Activated effector memory CD4-positive, alpha-beta T cell treated with Interleukin-2 at 50 U/mL for 16 hours (primary cell): ENCODE measurements around the gene BICC1.

Experiments
- DNase-seq: peaks from one replicate; pipeline ENCODE4 v3.0.0-alpha.2; 2020

Gene BICC1

GRCh38 chr10:58714409-58714808, 201.7 kb downstream of the BICC1 start:
- no peak for DNase-seq

GRCh38 chr10:58715061-58715460, 202.4 kb downstream of the BICC1 start:
- no peak for DNase-seq

DNA sequence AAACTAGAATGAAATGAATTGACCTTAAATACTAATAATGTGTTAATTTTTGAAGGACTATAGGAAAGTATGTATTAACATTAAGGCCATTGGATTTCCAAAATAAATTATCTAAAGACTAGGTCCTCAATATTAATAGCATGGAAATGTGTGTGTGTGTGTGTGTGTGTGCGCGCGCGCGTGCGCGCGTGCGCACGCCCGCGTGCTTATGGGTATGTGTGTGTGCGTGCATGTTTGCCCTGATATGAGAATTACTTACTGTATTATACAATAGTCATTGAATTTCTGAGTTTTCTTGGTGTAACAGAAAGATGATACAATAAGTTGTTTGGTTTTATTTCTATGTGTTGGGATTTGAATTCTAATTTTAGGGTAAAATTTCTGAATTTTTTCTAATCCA, 205.9 kb downstream of the BICC1 start:
- DNase-seq = no peak

DNA sequence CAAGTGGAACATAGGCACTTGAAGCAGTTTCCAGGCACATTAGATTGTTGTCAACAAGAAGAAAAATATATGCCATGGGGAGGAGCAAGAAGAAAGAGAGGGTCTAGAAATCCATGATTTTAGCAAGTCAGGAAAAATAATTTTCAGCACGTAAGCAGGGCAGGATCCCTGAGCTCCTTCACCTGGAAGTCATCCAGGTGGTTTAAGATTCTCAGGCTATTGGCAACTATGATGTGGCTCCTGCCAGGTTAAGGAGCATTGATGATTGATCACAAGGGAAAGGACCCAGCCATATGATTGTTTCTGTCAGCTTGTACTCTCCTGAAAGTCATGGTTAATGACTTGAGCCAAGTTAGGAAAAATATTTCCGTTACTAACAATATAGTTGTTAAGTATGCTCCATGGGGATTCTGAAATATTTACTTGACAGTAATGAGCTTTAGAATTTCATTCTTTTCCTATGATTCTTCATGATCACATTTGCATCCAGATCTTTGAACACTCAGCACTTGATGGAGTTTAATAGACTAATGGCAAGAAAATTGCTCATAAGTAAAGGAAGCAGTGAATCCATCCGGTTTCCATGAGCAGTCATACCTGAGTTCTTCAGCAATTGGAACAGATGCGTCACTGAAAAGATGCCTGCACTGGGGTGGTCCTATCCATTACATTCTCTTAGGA, 209.1 kb downstream of the BICC1 start:
- DNase-seq = no peak

DNA sequence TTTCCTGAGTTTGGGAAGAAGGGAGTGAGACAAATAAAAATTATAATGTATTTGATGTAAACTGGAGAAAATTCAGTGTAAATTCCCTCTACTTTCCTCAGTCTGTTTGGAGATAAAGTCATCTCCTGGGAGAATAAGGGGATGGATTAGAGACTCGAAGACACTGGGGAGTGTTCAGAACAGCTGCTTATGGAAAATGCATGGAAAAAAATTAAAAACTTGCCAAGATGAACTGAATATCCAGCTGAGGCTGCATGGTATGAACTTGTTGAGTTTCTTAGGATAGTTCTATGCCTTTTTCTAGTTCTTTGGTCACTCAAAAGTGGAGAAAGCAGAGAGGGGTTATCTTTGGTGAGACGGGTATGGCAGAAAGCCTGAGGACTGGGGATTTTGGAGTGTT, 210.5 kb downstream of the BICC1 start:
- DNase-seq = no peak

- no peak for DNase-seq
Observed at GRCh38 chr10:58723966-58724365, 211.3 kb downstream of the BICC1 start.

DNA sequence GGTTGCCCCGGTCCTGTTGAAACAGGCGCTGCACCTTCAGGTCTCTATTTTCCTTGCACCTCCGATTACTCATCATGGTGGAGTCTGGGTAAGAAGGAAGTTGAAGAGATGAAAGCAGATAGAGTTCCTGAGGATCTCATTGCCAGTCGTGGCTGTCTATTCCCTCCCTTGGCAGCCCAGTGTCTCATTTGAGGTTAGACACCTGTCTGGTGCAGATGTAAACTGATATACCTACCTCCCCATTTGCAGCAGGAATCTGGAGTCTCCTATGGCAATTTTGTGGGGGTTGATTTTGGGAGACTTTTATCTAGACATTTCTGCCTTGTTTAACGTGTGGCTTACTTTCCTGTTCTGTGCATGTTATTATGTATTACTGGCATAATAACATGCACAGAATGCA, 212.1 kb downstream of the BICC1 start:
- DNase-seq = no peak

- DNase-seq = no peak
Observed at GRCh38 chr10:58725901-58726300, 213.2 kb downstream of the BICC1 start.

- DNase-seq = no peak
Observed at GRCh38 chr10:58727633-58728032, 215.0 kb downstream of the BICC1 start.

GRCh38 chr10:58731276-58731675, 218.6 kb downstream of the BICC1 start:
- no peak for DNase-seq

- no peak for DNase-seq
Observed at GRCh38 chr10:58733436-58733835, 220.8 kb downstream of the BICC1 start.

DNA sequence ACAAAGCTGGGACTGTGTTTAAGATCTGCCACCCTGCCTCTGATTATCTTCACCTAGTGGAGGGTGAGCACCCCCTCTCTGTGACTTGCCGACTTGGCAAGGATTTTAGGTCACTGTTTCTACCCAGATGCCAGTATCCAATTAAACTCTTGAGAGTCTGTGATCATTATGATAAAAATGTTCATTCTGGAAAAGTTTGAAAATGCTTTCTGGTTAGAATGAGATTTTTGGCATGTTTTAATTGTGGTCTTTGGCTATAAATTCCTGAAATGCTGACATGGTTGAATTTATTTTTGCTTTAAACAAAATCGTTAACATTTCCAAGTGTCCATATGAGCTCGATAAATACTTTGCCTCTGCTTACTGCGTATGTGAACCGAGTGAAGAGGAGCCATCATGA, 221.4 kb downstream of the BICC1 start:
- DNase-seq = no peak

GRCh38 chr10:58734664-58735063, 222.0 kb downstream of the BICC1 start:
- DNase-seq = no peak

- no peak for DNase-seq
Observed at GRCh38 chr10:58735087-58735486, 222.4 kb downstream of the BICC1 start.

DNA sequence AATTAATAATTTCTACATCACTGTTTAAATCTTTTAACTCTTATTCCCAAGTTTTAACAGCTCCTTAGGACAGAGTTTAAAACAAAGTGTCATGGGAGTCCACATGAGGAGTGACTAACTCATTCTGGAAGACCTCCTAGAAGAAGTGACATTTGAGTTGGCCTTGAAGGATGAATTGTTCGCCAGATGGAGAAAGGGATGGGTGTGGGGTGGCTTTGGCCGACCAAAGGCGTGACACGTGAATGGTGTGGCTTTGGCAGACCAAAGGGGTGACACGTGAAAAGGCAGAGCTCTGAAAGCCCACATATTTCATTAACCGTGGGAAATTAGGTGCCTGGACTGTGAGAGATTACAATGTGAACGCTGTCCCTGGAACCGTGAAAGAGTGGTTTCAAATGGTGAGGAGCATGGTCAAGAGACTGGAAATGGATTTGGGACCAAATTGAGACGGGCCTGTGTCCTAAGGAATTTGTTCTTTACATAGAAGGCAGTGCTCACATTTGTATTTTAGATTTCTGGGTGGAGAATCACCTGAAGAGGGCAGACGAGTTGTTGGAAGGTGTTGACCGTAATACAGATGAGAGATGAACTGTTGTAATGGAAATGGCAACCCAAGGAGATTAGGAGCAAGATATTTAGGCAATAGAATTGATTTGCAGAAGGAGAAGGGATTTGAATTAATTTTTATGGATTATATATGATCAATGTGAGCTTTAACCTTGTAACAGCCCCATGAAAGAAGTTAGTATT, 228.1 kb downstream of the BICC1 start:
- DNase-seq = no peak

DNA sequence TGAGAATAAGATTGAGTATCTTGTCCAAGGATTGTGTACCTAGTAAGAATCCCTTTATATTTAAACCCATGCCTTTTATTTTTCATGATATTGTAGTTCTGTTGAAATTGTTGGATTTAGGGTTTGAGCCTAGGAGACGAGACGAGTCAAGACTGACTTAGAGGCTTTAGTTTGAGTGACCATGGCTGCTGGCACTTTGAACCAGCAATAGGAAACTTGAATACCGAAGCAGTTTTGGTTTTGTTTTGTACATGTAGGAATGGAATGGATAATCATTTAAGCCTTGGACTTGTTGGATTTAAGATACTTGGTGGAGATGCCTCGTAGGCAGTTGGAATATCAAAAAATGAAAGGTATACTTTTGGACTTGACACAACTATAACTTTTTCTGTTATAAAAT, 229.0 kb downstream of the BICC1 start:
- DNase-seq = no peak

GRCh38 chr10:58742141-58742540, 229.5 kb downstream of the BICC1 start:
- DNase-seq = no peak

DNA sequence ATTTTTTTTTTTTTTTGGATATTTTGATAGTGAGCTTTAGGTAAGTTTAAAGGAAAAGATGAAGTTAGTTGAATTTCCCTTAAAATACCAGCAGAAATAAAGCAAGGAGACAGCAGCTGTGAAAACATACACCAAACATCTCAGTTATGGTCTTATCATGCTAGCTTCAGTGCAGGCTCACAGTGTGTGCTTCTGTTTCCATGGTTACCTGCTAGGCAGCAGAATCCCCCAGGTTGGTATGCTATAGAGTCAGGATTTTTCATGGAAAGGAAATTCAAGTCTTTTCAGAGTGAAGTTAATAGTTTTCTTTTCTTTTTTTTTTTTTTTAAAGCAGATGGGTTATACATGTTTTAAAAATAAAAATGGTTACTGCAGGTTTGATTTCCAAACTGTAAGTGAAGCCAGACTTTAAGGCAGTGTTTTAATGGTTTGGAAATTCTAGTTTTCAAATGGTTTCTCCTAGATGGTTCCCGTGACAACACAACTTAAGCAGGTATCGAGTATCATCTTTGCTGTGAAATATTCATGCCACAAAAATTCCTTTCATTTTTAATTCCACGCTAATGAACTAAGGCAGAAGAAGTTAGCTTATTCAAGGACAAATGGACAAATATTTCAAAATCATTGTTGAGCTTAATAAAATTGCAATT, 230.9 kb downstream of the BICC1 start:
- DNase-seq = no peak

DNA sequence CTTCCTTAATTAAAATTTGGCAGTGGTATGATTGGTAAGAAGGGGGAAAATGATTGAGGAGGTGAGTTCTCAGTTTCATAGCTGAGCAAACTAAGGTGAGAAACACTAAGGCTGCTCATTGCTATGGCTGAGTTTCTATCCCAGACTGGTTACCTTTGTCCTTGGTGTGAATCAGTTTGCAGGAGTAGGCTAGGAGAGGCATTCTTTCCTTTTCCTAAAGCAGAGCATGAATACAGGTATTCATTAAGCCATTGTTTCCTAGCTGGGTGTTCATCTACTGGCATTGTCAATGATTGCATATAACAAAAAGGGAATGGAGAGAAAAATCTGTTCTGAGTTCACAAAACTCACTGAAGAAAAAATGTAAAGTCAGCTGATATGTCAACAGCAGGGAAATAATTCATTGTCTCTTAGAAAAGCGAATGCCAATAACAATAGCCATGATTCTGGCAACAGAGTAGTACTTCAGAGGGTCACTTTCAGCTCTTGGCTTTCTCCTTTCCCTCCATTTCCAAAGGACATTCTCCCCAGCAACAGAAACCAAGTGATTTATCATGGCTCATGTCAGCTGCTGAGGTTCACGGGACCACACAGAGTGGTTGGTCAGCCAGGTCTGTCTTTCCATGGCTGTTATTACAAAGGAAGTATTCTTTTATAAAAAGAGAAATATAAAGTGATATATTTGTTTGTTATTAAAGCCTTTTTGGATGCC, 234.0 kb downstream of the BICC1 start:
- no peak for DNase-seq

DNA sequence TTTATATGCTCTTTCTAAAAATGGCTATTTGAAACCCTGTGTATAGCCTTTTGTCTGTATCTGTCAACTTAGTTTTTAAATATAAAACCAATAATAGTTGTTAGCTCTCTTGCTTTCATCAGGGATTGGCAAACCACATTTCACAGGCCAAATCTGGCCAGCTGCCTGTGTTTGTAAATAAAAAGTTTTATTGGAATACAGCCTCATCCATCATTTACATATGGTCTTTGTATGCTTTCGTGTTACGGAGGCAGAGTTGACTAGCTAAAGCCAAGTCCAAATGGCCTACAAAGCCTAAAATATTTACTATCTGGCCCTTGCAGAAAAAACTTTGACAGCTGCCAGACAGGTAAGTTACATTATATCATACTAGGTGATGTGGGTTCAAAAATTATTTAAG, 235.0 kb downstream of the BICC1 start:
- DNase-seq = no peak

GRCh38 chr10:58752665-58753064, 240.0 kb downstream of the BICC1 start:
- DNase-seq = no peak

DNA sequence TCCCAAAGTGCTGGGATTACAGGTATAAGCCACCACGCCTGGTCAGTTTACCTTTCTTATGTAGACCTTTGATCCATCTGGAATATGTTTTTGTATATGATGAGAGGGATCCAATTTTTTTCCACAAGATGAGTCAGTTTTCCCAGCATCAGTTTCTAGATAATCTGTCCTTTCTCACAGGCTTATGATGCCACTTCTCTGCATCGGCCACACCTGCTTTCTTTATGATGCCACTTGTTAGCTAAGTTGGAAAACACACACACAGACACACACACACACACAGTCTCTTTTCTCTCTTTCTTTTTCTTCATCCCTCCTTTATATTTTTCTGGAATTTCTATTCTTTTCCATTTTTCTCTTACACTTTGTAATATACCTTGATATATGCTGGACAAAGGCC, 240.8 kb downstream of the BICC1 start:
- DNase-seq = no peak

DNA sequence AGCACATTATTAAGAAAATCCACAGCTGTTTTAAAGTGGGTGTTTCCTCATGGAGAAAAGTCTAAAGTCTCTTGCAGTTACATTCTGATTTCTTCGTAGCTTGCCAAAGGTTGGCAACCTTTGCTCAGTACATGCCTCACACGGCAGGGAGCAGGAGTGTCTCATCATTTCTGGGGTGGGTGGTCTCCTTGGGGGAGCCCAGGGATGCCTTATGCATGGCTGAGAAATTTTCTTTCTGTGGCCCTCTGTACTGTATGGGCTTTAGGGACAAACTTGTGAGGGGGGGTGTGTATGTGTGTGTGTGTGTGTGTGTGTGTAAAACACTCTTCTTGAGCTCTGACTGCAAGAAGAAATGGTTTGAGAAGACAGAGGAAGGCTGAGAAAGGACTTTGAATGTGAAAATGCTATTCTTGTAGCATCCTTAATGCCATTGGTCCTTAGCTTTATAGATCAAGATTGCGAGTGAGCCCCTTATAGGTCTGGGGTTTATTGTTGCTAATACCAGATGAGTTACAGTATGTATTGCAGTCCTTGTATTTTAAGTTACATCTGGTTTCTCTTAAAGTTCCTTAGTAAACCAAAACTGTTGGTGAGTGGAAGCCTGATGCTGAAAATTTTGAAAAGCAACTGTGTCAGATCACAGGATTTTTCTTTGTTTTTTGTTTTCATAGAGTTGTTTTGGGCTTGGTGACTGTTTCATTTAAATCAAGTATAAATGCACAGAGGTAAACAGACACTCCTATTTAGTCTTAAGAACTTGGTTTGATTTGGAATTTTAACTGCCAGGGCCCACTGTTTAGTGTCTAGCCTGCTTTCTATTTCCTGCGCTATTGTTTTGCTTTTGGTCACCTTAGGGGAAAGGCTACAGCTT, 242.0 kb downstream of the BICC1 start:
- DNase-seq = no peak
